PC-3 (cell line): ENCODE data around the gene TAX1BP3. TPM values are rescaled to one million over a fixed set of nuclear protein-coding genes. Genes with fewer than 3 reads are reported as not detected.

Experiments
- total RNA-seq: library from RNA; depleted of rRNA; stranded (reverse); fragments of >200 nt; gene quantifications from 2 replicates; pipeline ENCODE4 v1.2.3, GENCODE V29; 2014; rRNA removed

TAX1BP3 gene
- total RNA-seq, 1 experiment from 2014 or later = 87.7 TPM

Other genes with a start within 250 kb of the TAX1BP3 start
- not detected in 2 replicates for gene OR1E2, start 234.7 kb downstream of the TAX1BP3 start, total RNA-seq
- 1.8 TPM in 1 of 2 replicates, not detected in the other for gene SPATA22, start 196.8 kb downstream of the TAX1BP3 start, total RNA-seq
- gene ASPA, start 192.6 kb downstream of the TAX1BP3 start, total RNA-seq = not detected in 2 replicates
- 3.6 and 4.8 TPM in 2 replicates for gene TRPV3, start 110.8 kb downstream of the TAX1BP3 start, total RNA-seq
- 4.1 and 4.7 TPM in 2 replicates for gene TRPV1, start 59.2 kb downstream of the TAX1BP3 start, total RNA-seq
- 17.7 and 22.4 TPM in 2 replicates for gene SHPK, start 32.3 kb downstream of the TAX1BP3 start, total RNA-seq
- gene CTNS, start 31.8 kb downstream of the TAX1BP3 start, total RNA-seq = 10.2 and 17.5 TPM in 2 replicates
- gene EMC6, start 234 bp upstream of the TAX1BP3 start, total RNA-seq = 56.5 and 60.4 TPM in 2 replicates
- 13.0 and 19.3 TPM in 2 replicates for gene P2RX5, start 27.6 kb upstream of the TAX1BP3 start, total RNA-seq
- gene HASPIN, start 55.3 kb upstream of the TAX1BP3 start, total RNA-seq = 10.6 and 12.7 TPM in 2 replicates
- 29.7 and 42.0 TPM in 2 replicates for gene ITGAE, start 132.6 kb upstream of the TAX1BP3 start, total RNA-seq
- gene NCBP3, start 177.7 kb upstream of the TAX1BP3 start, total RNA-seq = 17.3 and 21.0 TPM in 2 replicates
- 10.1 and 12.4 TPM in 2 replicates for gene CAMKK1, start 224.5 kb upstream of the TAX1BP3 start, total RNA-seq
- not detected in 2 replicates for gene P2RX1, start 247.9 kb upstream of the TAX1BP3 start, total RNA-seq